ENCODE data around the gene FIGNL2. TPM values are rescaled to one million over a fixed set of nuclear protein-coding genes. Genes with fewer than 3 reads are reported as not detected.

Gene FIGNL2
- total and polyA plus RNA-seq, 4 donors, result 0.06 to 0.70 (median 0.33) TPM

DNA sequence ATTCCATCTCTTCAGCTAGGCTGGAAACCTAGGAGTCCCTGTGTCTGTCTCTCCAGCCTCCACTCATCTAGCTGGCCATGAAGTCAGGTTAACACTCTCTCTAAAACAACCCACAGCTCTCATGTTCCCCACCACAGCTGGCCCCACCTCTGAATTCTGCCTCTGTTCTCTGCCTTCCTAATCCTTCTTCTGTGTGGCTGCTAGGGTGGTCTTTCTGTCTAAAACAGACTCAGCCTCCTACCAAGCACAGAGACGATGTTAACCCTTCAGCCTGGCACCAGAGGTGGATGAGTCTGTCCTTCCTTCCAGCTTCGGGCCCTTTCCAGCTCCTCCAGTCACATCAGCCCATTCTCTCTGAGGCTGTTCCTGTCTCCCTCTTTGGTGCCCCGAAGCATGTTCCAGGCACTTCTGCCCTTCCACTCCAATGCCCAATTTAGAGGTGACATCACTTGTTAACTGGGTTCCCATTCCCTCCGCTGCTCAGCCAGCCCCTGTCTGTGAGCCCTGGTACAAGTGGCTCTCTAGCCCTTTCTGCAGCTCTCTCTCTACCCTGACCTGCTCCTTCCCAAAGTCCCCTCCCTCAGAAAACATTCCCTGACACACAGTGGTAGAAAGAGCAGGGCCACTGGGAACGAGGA is 9.1 kb downstream of the FIGNL2 start:
- Histone ChIP-seq H3K36me3 (ENCODE audit: control insufficient read depth in 4 of 4, insufficient read depth in 3 of 4, low read depth in 1 of 4, low read length in 3 of 4) (no peaks in the 10 kb centered on the region), H3K4me3 (ENCODE audit: low read depth in 1 of 3, low read length in 3 of 3) (no peak overlapping the region), H3K27me3 (ENCODE audit: control insufficient read depth in 4 of 4, insufficient read depth in 4 of 4, low read length in 3 of 4) (peaks cover 0 to 5% (median 0%) of the 10 kb centered on the region in 4 donors), H3K4me1 (ENCODE audit: control insufficient read depth in 4 of 4, insufficient read depth in 4 of 4, low read length in 3 of 4) (peaks cover 0 to 3% (median 0%) of the 10 kb centered on the region in 4 donors), H3K9me3 (ENCODE audit: control insufficient read depth in 4 of 4, low read length in 3 of 4) (no peaks in the 10 kb centered on the region), H3K9ac (ENCODE audit: low read depth in 1 of 2, low read length in 2 of 2) (no peak overlapping the region), H3K27ac (ENCODE audit: low read depth in 1 of 2, low read length in 2 of 2) (no peak overlapping the region)
- no peak for DNase-seq (ENCODE audit: low spot score)
- no peak for TF ChIP-seq NR2F2 (IDR thresholded peaks at IDR 0.05)
- no peak for TF ChIP-seq GABPA (IDR thresholded peaks at IDR 0.05 in 1 of 2, conservative IDR thresholded peaks at IDR 0.05 in 1 of 2)
- no peak for TF ChIP-seq RXRA (IDR thresholded peaks at IDR 0.05)
- no peak for TF ChIP-seq EGR1 (IDR thresholded peaks at IDR 0.05; ENCODE audit: low read depth in 2 of 2)
- TF ChIP-seq JUND (IDR thresholded peaks at IDR 0.05), result no peak
- TF ChIP-seq FOXA1 (IDR thresholded peaks at IDR 0.05), result no peak
- TF ChIP-seq, protein P1, sequence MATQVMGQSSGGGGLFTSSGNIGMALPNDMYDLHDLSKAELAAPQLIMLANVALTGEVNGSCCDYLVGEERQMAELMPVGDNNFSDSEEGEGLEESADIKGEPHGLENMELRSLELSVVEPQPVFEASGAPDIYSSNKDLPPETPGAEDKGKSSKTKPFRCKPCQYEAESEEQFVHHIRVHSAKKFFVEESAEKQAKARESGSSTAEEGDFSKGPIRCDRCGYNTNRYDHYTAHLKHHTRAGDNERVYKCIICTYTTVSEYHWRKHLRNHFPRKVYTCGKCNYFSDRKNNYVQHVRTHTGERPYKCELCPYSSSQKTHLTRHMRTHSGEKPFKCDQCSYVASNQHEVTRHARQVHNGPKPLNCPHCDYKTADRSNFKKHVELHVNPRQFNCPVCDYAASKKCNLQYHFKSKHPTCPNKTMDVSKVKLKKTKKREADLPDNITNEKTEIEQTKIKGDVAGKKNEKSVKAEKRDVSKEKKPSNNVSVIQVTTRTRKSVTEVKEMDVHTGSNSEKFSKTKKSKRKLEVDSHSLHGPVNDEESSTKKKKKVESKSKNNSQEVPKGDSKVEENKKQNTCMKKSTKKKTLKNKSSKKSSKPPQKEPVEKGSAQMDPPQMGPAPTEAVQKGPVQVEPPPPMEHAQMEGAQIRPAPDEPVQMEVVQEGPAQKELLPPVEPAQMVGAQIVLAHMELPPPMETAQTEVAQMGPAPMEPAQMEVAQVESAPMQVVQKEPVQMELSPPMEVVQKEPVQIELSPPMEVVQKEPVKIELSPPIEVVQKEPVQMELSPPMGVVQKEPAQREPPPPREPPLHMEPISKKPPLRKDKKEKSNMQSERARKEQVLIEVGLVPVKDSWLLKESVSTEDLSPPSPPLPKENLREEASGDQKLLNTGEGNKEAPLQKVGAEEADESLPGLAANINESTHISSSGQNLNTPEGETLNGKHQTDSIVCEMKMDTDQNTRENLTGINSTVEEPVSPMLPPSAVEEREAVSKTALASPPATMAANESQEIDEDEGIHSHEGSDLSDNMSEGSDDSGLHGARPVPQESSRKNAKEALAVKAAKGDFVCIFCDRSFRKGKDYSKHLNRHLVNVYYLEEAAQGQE (IDR thresholded peaks at IDR 0.05), result no peak
- TF ChIP-seq, protein P2, sequence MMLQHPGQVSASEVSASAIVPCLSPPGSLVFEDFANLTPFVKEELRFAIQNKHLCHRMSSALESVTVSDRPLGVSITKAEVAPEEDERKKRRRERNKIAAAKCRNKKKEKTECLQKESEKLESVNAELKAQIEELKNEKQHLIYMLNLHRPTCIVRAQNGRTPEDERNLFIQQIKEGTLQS (IDR thresholded peaks at IDR 0.05), result no peak
- no peak for TF ChIP-seq SP1 (IDR thresholded peaks at IDR 0.05)
- TF ChIP-seq FOXA2 (IDR thresholded peaks at IDR 0.05), result no peak
- no peak for TF ChIP-seq TAF1 (conservative IDR thresholded peaks at IDR 0.05)
- TF ChIP-seq HNF4A (conservative IDR thresholded peaks at IDR 0.05), result no peak
- TF ChIP-seq, protein P3, sequence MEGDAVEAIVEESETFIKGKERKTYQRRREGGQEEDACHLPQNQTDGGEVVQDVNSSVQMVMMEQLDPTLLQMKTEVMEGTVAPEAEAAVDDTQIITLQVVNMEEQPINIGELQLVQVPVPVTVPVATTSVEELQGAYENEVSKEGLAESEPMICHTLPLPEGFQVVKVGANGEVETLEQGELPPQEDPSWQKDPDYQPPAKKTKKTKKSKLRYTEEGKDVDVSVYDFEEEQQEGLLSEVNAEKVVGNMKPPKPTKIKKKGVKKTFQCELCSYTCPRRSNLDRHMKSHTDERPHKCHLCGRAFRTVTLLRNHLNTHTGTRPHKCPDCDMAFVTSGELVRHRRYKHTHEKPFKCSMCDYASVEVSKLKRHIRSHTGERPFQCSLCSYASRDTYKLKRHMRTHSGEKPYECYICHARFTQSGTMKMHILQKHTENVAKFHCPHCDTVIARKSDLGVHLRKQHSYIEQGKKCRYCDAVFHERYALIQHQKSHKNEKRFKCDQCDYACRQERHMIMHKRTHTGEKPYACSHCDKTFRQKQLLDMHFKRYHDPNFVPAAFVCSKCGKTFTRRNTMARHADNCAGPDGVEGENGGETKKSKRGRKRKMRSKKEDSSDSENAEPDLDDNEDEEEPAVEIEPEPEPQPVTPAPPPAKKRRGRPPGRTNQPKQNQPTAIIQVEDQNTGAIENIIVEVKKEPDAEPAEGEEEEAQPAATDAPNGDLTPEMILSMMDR (IDR thresholded peaks at IDR 0.05; ENCODE audit: low read depth, low read length, missing input control), result no peak
- TF ChIP-seq, protein P4, sequence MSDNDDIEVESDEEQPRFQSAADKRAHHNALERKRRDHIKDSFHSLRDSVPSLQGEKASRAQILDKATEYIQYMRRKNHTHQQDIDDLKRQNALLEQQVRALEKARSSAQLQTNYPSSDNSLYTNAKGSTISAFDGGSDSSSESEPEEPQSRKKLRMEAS (IDR thresholded peaks at IDR 0.05), result no peak
- no peak for TF ChIP-seq HNF4G (IDR thresholded peaks at IDR 0.05)
- no peak for TF ChIP-seq YY1 (IDR thresholded peaks at IDR 0.05)
- TF ChIP-seq, protein P5, sequence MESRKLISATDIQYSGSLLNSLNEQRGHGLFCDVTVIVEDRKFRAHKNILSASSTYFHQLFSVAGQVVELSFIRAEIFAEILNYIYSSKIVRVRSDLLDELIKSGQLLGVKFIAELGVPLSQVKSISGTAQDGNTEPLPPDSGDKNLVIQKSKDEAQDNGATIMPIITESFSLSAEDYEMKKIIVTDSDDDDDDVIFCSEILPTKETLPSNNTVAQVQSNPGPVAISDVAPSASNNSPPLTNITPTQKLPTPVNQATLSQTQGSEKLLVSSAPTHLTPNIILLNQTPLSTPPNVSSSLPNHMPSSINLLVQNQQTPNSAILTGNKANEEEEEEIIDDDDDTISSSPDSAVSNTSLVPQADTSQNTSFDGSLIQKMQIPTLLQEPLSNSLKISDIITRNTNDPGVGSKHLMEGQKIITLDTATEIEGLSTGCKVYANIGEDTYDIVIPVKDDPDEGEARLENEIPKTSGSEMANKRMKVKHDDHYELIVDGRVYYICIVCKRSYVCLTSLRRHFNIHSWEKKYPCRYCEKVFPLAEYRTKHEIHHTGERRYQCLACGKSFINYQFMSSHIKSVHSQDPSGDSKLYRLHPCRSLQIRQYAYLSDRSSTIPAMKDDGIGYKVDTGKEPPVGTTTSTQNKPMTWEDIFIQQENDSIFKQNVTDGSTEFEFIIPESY (IDR thresholded peaks at IDR 0.05), result no peak
- TF ChIP-seq RAD21 (IDR thresholded peaks at IDR 0.05), result no peak
- WGBS, result 86% methylated on average over 5 of the region's 5 CpGs
